Measurements from ENCODE around the gene LCP2.

DNA sequence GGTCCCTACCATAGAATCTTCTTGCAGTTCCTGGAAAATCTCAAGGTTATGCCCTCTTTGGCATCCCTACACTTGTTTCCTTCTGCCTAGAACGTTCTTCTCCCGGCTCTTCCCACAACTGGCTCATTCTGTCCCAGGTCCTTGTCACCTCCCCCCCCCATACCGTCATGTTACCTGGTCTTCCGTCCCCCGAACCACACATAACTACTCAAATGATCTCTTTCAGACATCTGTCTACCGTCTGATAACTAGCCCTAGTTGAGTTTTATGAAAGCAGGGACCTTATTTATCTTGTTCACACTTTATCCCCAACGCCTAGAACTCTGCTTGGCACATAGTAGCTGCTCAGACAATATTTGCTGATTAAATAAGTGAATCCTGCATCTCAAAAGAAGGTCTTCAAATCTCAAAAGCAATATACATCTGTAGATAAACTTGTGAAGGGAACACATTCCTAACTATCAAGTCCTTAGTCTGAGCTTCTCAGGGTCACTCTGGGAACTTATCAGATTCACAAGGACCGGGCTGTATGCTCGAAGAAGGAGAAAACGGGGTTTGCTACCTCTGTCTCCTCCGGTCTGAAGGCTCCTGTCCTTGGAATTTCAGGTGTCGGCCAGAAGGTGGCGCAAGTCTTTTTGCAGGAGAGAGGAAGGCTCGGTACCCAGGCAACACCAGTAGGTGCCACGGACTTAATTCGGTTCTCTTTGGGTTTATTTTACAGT lies 30.0 kb downstream of the LCP2 start:
- TF ChIP-seq EP300 (IDR thresholded peaks at IDR 0.05), result peak in 1 of 2 donors; percentile 53
- TF ChIP-seq, protein P1, sequence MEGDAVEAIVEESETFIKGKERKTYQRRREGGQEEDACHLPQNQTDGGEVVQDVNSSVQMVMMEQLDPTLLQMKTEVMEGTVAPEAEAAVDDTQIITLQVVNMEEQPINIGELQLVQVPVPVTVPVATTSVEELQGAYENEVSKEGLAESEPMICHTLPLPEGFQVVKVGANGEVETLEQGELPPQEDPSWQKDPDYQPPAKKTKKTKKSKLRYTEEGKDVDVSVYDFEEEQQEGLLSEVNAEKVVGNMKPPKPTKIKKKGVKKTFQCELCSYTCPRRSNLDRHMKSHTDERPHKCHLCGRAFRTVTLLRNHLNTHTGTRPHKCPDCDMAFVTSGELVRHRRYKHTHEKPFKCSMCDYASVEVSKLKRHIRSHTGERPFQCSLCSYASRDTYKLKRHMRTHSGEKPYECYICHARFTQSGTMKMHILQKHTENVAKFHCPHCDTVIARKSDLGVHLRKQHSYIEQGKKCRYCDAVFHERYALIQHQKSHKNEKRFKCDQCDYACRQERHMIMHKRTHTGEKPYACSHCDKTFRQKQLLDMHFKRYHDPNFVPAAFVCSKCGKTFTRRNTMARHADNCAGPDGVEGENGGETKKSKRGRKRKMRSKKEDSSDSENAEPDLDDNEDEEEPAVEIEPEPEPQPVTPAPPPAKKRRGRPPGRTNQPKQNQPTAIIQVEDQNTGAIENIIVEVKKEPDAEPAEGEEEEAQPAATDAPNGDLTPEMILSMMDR (IDR thresholded peaks at IDR 0.05), result peak; percentile 77 to 84 (median 79)

All from tibial nerve (tissue), 4 donors.